ENCODE results near the gene KMT2E. TPM values are rescaled to one million over a fixed set of nuclear protein-coding genes. Genes with fewer than 3 reads are reported as not detected.

KMT2E gene
- polyA plus RNA-seq, 3 donors = 70.5 to 79.1 (median 78.0) TPM

DNA sequence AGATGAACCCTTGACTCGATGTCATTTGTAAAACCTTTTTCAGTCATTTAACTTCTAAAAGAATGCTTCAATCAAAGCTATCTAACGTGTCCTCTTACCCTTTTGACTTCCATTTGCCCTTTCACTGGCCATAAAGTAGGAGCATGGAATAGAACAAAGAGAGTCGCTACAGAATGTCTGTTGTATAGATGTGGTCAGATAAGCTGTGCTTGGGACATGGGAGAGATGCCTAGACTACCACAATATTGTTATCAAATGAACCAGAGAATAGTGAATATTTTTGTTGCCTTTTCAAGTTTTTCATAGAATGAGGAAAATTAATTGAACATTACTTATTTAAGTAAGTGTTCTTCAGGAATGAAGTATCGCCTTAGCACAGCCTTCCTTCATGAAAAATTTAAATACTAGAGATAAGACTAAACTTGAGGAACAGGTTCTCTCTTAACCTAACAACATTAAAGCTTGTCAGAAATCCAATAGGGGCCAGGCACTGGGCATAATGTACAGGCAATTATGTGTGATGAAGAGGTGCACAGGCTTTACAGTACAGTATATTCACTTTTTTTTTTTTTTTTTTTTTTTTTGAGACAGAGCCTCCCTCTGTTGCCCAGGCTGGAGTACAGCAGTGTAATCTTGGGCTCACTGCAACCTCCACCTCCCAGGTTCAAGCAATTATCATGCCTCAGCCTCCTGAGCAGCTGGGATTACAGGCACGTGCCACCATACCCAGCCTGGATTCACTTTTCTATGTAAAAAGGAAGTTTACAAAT, 7.5 kb upstream of the KMT2E start:
- no peak for DNase-seq (ENCODE audit: low read depth in 3 of 3, low spot score in 2 of 3)

DNA sequence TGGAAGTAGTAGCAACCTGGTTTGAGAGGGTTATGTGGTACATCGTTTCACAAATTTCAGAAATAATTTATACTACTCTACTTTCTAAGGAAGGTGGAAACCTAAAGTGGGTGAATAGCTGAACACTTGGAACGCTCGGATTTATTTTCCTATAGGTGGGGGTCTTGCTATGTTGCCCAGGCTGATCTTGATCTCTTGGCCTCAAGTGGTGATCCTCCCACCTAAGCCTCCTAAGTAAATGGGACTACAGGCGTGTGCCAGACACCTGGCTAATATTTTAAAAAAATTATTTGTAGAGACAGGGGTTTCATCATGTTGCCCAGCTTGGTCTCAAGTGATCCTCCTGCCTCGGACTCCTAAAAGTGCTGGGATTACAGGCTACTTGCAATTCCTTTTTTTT, 6.7 kb upstream of the KMT2E start:
- DNase-seq (ENCODE audit: low read depth in 3 of 3, low spot score in 2 of 3) = no peak

DNA sequence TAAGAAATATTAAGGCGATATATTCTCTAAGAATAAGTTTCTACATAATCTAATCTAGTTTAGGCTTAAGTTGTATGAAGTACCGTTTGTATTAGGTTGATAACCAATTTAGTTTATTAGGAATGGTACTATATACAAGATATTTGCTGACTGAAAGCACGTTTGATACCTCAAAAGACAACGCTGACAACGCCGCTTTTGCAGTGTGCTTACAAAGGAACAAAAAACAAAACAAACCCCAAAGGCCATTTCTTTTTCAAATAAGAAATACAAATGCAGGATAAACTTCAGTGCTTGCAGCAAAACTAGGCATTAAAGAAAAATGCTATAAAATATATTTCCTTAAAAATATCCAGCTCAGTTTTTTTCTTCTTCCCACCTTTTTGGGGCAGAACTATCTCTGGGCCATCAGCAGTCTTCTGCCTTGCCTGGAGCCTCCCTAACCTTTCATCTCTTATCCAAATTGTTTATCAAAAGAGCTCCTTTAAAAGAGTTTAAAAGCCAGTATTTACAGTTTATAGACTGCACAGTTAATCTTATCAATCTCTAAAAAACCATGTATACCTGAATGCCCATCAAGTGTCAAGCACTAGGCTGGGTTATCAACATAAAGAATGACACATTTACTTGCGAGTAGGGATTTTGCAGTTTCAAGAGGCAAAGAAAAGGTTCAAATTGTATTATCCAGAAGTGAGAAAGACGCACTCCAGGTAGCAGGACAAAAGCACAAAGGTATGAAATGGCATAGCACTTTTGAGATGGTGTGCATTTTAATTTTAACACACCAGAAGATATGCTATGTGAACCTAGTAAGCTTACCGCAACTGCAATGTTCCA, 4.1 kb upstream of the KMT2E start:
- DNase-seq (ENCODE audit: low read depth in 3 of 3, low spot score in 2 of 3) = no peak

GRCh38 chr7:105010504-105011130, 3.4 kb upstream of the KMT2E start:
- peak in 1 of 3 donors; percentile 23 for DNase-seq (ENCODE audit: low read depth in 3 of 3, low spot score in 2 of 3)

- DNase-seq (ENCODE audit: low read depth in 3 of 3, low spot score in 2 of 3) = peak in 1 of 3 donors; percentile 31
Observed at GRCh38 chr7:105011141-105011830, 2.7 kb upstream of the KMT2E start.

- no peak for DNase-seq (ENCODE audit: low read depth in 3 of 3, low spot score in 2 of 3)
Observed at GRCh38 chr7:105011831-105012502, 2.0 kb upstream of the KMT2E start.

DNA sequence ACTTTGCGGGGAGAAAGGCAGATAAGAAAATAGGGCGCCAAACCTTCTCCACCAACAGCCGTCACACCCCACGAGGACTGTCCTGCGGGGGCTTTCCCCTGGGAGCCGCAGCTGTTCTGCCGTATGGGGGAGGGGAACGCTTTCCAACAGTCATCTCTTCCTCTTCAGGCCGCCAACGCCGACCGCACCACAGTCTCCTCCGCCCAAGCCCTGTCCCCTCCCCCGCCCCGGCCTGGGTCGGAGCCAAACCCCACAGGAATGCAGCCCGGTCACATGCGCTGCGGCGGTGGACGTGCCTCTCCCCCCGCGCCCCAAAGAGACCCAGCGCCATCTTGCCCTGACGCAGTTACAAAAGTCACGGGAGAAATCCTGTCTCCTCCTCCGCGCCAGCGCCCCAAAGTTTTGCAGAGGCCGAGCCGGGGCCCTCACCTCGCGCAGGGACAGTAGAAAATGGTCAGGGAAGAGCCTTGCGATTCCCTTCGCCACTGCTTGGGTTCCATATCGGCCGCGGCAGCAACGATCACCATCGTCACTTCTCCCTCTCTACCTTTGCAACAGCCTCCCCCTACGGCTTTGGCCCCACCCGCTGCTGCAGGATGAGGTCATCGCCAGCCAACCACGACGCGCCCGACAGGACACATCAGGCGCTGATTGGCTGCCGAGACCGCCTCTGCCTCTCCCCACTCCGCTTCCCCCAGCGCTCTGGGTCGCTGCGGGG, 1.3 kb upstream of the KMT2E start:
- DNase-seq (ENCODE audit: low read depth in 3 of 3, low spot score in 2 of 3) = peak; percentile 92 to 95 (median 94)

- peak; percentile 77 to 89 (median 88) for DNase-seq (ENCODE audit: low read depth in 3 of 3, low spot score in 2 of 3)
Observed at GRCh38 chr7:105013221-105013815, 687 bp upstream of the KMT2E start.

DNA sequence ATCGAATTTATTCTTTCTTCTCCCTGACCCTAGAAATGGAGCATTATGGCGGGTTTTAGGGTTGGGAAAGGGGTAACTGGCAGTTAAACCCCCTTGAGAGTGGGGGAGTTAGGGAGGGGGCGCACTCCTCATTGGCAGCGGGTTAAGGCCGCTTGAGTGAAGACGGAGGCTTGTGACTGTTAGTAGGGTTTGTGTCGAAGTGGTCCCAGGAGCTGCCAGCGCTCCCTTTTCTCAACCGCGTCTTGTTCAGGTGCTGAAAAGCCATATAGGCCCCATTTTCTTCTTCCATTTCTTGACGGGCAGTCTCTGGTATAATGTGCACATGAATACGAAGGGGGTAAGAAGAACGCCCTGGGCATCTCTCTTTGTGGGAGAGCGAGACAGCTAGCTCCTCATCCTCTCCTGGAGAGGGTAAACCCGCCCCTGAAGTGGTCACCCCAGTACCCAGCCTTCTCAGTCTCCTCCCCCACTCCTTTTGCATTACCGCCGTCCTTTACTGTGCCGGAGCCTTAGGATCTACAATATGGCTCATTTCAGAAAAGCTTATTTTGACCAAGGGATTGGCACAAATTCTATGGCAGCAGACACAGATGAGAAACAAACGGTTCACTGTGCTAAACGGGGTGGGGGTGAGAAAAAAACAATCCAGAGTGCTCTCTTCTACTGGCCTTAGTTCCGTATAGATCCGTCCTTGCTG, 836 bp downstream of the KMT2E start:
- DNase-seq (ENCODE audit: low read depth in 3 of 3, low spot score in 2 of 3) = peak in 2 of 3 donors; percentile 56 to 69

GRCh38 chr7:105015390-105015965, 1.5 kb downstream of the KMT2E start:
- DNase-seq (ENCODE audit: low read depth in 3 of 3, low spot score in 2 of 3) = peak in 1 of 3 donors; percentile 49

GRCh38 chr7:105016068-105016708, 2.2 kb downstream of the KMT2E start:
- DNase-seq (ENCODE audit: low read depth in 3 of 3, low spot score in 2 of 3) = peak in 1 of 3 donors; percentile 31

DNA sequence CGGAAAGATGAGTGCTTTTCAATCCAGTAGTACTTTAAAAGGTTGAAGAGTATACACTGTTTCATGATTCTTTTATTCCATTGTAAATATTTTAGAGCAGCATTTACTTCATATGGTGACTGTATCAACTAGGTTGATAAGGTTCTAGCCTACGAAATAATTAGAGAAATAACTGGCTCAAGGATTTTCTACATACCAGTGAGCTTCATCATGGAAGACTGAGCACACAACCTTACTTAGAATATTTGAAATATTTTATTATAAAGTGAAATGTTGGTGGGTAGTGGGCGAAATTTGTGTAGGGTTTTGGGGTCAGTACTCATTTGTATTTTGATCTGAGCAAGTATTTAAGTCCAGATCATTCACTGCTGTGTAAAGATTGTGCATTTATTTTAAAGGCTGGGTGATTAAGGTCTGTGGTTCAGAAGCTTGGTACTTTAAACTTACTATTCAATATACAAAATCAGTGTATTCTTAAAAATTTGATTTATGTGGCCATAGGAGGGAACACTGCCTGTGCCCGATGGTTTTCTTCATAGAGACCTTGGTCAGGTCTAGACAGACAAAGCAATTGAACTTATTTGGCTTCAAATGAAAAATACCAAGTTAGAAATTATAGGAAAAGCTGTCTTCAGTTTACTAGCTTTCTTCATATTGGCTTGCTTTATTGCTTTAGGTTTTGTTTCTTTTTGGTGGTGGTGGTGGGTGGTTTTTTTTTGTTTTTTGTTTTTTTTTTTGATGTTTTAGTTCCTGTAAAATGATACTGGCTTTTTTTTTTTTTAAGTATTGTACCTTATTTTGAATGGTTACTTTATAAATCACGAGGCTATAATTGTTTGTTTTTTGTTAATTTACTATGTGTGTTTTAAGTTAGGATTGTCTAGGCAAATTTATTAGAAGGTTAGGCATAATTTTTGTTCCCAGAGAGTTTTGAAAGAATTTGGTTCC, 3.0 kb downstream of the KMT2E start:
- DNase-seq (ENCODE audit: low read depth in 3 of 3, low spot score in 2 of 3) = no peak

- DNase-seq (ENCODE audit: low read depth in 3 of 3, low spot score in 2 of 3) = no peak
Observed at GRCh38 chr7:105017657-105018365, 3.8 kb downstream of the KMT2E start.

DNA sequence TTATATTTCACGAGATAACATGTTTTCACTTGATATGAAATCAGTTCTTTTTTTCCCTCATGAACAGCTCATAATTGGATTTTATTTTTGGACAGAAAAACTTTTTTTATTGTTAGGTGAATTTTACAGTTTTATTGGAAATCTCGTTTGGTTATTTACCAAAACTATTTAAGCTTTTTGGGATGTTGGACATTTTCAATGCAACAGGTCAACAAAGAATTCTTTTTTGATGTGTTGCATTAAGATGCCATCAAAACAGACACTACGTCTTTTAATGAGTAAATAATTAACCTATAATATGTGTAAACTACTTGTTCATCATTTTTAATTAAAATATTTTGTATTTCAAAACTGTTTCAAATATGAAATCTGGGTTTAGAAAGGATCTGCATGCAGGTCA, 5.3 kb downstream of the KMT2E start:
- no peak for DNase-seq (ENCODE audit: low read depth in 3 of 3, low spot score in 2 of 3)

GRCh38 chr7:105020926-105021325, 6.9 kb downstream of the KMT2E start:
- DNase-seq (ENCODE audit: low read depth in 3 of 3, low spot score in 2 of 3) = no peak

GRCh38 chr7:105021352-105021751, 7.3 kb downstream of the KMT2E start:
- DNase-seq (ENCODE audit: low read depth in 3 of 3, low spot score in 2 of 3) = no peak
